Measurements from ENCODE around the gene METTL8.

GRCh38 chr2:171452773-171453172 is 19.0 kb upstream of the METTL8 start:
- TF ChIP-seq EZH2 (IDR thresholded peaks at IDR 0.05), result no peak
- TF ChIP-seq POLR2AphosphoS5 (IDR thresholded peaks at IDR 0.05; ENCODE audit: borderline replicate concordance, low read depth, low read length), result no peak

Measured in SK-N-MC (cell line).